ENCODE measurements around the gene REV1. TPM values are rescaled to one million over a fixed set of nuclear protein-coding genes. Genes with fewer than 3 reads are reported as not detected.

REV1 gene
- 33.9 TPM for total RNA-seq
- 10 to 100 TPM; 25.1 to 37.0 (median 30.1) TPM for polyA plus RNA-seq (ENCODE audit: insufficient read depth in 1 of 8, insufficient read length in 8 of 8, low replicate concordance in 1 of 8)
- long read RNA-seq, donor 1, result 0 reads
- long read RNA-seq, donor 2, result 0 reads
- long read RNA-seq, donor 3, full-length matches to known transcripts, result 1 of 1 reads
- long read RNA-seq, donor 3, partial matches to known transcripts, result 0 of 1 reads
- long read RNA-seq, donor 3, other reads (novel, unspliced or antisense), result 0 of 1 reads
- long read RNA-seq, donor 4, full-length matches to known transcripts, result 1 of 1 reads
- long read RNA-seq, donor 4, partial matches to known transcripts, result 0 of 1 reads
- long read RNA-seq, donor 4, other reads (novel, unspliced or antisense), result 0 of 1 reads
- long read RNA-seq, donor 5, partial matches to known transcripts, result 5 of 10 reads
- long read RNA-seq, donor 5, other reads (novel, unspliced or antisense), result 0 of 10 reads
- long read RNA-seq, donor 6, full-length matches to known transcripts, result 6 of 6 reads
- long read RNA-seq, donor 6, partial matches to known transcripts, result 0 of 6 reads
- long read RNA-seq, donor 6, other reads (novel, unspliced or antisense), result 0 of 6 reads
- long read RNA-seq, donor 7, partial matches to known transcripts, result 0 of 1 reads
- long read RNA-seq, donor 7, other reads (novel, unspliced or antisense), result 0 of 1 reads
- long read RNA-seq, donor 8, partial matches to known transcripts, result 0 of 1 reads
- long read RNA-seq, donor 8, other reads (novel, unspliced or antisense), result 0 of 1 reads
- long read RNA-seq, donor 9, partial matches to known transcripts, result 9 of 11 reads
- long read RNA-seq, donor 9, other reads (novel, unspliced or antisense), result 0 of 11 reads
- long read RNA-seq, donor 10, partial matches to known transcripts, result 0 of 2 reads
- long read RNA-seq, donor 10, other reads (novel, unspliced or antisense), result 0 of 2 reads
- long read RNA-seq, donor 11, partial matches to known transcripts, result 0 of 2 reads
- long read RNA-seq, donor 11, other reads (novel, unspliced or antisense), result 0 of 2 reads

DNA sequence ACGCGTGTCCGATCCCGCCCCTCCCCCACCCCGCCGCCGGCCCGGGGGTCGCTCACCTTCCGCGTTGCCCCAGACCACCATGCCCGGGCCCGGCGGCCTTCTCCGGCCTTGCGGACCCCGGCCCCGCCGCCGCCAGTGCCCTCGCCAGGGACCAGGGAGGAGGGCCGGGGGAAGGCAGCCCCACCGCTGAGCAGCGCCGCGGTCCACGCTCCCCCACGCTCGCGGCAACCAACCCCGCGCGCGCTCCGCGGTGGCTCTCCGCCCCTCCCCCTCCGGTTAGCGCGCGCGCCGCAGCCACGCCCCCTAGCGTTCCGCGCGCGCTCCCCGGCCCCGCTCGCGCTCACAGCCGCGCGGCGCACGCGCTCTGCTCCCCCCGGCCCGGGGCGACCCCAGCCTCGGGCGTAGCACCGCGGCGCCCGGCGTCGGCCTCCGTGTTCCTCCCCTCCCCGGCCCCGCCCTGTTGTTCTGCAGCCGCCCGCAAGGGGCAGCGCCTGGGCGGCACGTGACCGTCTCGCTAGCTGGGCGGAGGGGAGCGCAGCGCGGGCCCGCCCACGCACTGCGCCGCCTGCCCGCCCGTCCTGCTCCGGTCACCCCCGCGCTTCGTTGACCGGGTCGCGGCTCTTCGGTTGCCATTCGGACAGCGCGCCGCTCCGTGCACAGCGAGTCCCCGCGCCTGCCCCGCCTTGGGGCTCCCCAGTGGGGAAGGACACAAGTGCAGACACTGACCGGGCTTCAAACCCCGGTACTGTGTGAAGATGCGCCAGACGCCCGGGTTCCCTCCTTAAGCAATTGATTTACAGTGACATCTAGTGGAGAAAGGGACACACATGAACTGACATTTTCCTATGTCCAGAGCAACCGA is at the start of gene REV1:
TSS of gene REV1 (minus strand) at position 257 of the 862 bp plus-strand sequence. CDS start 25,042 bp downstream, outside the sequence.
- peak within 1 kb of the TSS; percentile 88 for H3K4me3 ChIP-seq (ENCODE audit: low read length)
- peaks cover 11% of the 10 kb centered on the region for H3K4me1 ChIP-seq (ENCODE audit: control insufficient read depth, insufficient read depth, low read length)
- DNase-seq, result peak; percentile 99
- under 1% methylated on average over 113 of the region's 113 CpGs for WGBS (ENCODE audit: insufficient coverage)
- no peaks in the 10 kb centered on the region for H3K9me3 ChIP-seq (replicated peaks; ENCODE audit: control insufficient read depth, low read depth, low read length)
- peaks cover 2% of the 10 kb centered on the region for H3K36me3 ChIP-seq (ENCODE audit: control insufficient read depth, insufficient read depth, low read length)
- no peaks in the 10 kb centered on the region for H3K27me3 ChIP-seq (ENCODE audit: control insufficient read depth, insufficient read depth, low read length)
- peak within 1 kb of the TSS; percentile 91 for H3K27ac ChIP-seq (ENCODE audit: low read length)

- WGBS (ENCODE audit: insufficient coverage), result no CpG with 5 or more reads among the region's 4 CpGs
- Histone ChIP-seq H3K27ac (ENCODE audit: low read length) (no peak overlapping the region), H3K9me3 (replicated peaks; ENCODE audit: control insufficient read depth, low read depth, low read length) (no peaks in the 10 kb centered on the region), H3K4me3 (ENCODE audit: low read length) (no peak overlapping the region), H3K36me3 (ENCODE audit: control insufficient read depth, insufficient read depth, low read length) (no peaks in the 10 kb centered on the region), H3K27me3 (ENCODE audit: control insufficient read depth, insufficient read depth, low read length) (no peaks in the 10 kb centered on the region), H3K4me1 (ENCODE audit: control insufficient read depth, insufficient read depth, low read length) (no peaks in the 10 kb centered on the region)
- DNase-seq, result no peak
These were observed 48.2 kb upstream of the REV1 start for GRCh38 chr2:99537910-99538485.

DNA sequence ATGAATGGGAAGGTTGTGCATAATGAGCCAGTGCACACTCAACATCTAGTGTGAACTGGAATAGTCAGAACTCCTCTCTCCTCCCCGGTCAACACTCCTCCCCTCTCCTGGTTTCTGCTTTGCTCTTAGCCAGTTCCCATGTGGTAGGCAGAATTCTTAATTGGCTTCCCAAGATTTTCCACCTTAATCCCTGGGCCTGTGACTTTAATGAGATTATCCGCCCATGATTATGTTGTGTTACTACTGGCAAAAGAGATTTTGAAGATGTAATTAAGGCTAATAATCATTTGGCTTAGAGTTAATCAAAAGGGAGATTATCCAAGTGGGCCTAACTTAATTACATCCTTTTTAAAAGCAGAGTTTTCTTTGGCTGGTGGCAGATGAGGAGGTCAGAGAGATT is 34.2 kb upstream of the REV1 start:
- no CpG with 5 or more reads among the region's 2 CpGs for WGBS (ENCODE audit: insufficient coverage)
- no peaks in the 10 kb centered on the region for H3K27me3 ChIP-seq (ENCODE audit: control insufficient read depth, insufficient read depth, low read length)

DNA sequence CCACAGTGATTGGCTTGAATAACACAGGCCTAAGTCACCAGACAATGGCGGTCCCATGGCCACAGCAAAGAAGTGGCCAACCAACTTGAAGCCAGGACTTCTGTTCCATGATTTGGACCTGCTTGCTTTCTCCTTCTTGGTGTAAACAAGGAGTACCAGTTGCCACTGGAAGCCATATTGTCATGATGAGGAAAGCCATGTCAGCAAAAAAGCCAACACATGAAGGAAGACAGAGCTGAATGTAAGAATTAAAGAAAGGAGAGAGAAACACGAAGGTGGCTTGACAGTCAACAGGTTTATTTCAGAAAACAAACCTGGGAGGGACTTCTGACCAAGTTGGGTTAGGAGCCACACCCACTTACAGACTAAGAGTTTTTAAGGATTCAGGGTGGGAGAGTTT is 32.3 kb upstream of the REV1 start:
- H3K36me3 ChIP-seq (ENCODE audit: control insufficient read depth, insufficient read depth, low read length), result no peaks in the 10 kb centered on the region
- H3K4me1 ChIP-seq (ENCODE audit: control insufficient read depth, insufficient read depth, low read length), result no peaks in the 10 kb centered on the region
- H3K9me3 ChIP-seq (replicated peaks; ENCODE audit: control insufficient read depth, low read depth, low read length), result no peaks in the 10 kb centered on the region
- H3K27me3 ChIP-seq (ENCODE audit: control insufficient read depth, insufficient read depth, low read length), result no peaks in the 10 kb centered on the region
- WGBS (ENCODE audit: insufficient coverage), result 84% methylated on average over 2 of the region's 2 CpGs
- DNase-seq, result no peak
- H3K4me3 ChIP-seq (ENCODE audit: low read length), result no peak overlapping the region
- no peak overlapping the region for H3K27ac ChIP-seq (ENCODE audit: low read length)

More for the DNA sequence above, 34.2 kb upstream of the REV1 start:
- Histone ChIP-seq H3K36me3 (ENCODE audit: control insufficient read depth, insufficient read depth, low read length) (no peaks in the 10 kb centered on the region), H3K27ac (ENCODE audit: low read length) (no peak overlapping the region), H3K4me3 (ENCODE audit: low read length) (no peak overlapping the region), H3K9me3 (replicated peaks; ENCODE audit: control insufficient read depth, low read depth, low read length) (no peaks in the 10 kb centered on the region), H3K4me1 (ENCODE audit: control insufficient read depth, insufficient read depth, low read length) (no peaks in the 10 kb centered on the region)
- no peak for DNase-seq

DNA sequence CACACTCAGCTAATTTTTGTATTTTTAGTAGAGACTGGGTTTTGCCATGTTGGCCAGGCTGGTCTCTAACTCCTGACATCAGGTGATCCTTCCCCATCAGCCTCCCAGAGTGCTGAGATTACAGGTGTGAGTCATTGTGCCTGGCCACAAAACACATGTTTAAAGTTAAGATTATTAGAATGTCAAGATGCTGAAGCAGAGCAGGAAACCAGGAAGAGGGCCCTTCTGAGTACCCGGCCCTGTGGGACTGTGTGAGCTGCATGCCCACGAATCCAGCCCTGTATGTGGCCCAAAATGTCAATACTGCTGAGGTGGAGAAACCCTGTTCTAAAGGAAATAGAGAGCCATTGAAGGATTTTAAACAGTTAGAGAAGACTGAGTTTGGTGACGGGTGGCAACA is 31.0 kb upstream of the REV1 start:
- Histone ChIP-seq H3K4me3 (ENCODE audit: low read length) (no peak overlapping the region), H3K9me3 (replicated peaks; ENCODE audit: control insufficient read depth, low read depth, low read length) (no peaks in the 10 kb centered on the region), H3K36me3 (ENCODE audit: control insufficient read depth, insufficient read depth, low read length) (no peaks in the 10 kb centered on the region), H3K4me1 (ENCODE audit: control insufficient read depth, insufficient read depth, low read length) (no peaks in the 10 kb centered on the region), H3K27me3 (ENCODE audit: control insufficient read depth, insufficient read depth, low read length) (no peaks in the 10 kb centered on the region), H3K27ac (ENCODE audit: low read length) (no peak overlapping the region)
- WGBS (ENCODE audit: insufficient coverage), result 54% methylated on average over 2 of the region's 3 CpGs
- no peak for DNase-seq

DNA sequence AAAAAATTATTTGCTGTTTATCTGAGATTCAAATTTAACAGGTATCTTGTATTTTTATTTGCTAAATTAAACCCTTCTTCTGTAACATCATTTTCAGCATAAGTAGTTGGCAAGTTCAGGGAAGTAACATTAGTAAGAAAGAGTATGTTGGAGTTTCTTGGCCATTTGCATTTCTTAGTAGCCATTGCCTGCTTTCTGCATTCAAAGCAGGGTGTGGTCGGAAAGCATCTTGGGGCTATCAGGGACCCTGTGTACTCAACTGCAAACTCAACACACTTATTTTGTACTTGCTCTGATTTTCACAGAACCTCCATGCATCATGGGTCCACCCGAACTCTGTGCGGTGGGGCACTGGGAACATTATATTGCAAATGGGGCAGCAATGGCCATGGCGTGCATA is 30.4 kb upstream of the REV1 start:
- no peak for DNase-seq
- no peaks in the 10 kb centered on the region for H3K9me3 ChIP-seq (replicated peaks; ENCODE audit: control insufficient read depth, low read depth, low read length)
- H3K27ac ChIP-seq (ENCODE audit: low read length), result no peak overlapping the region
- 97% methylated on average over 3 of the region's 4 CpGs for WGBS (ENCODE audit: insufficient coverage)
- H3K4me1 ChIP-seq (ENCODE audit: control insufficient read depth, insufficient read depth, low read length), result no peaks in the 10 kb centered on the region
- no peak overlapping the region for H3K4me3 ChIP-seq (ENCODE audit: low read length)
- no peaks in the 10 kb centered on the region for H3K27me3 ChIP-seq (ENCODE audit: control insufficient read depth, insufficient read depth, low read length)
- H3K36me3 ChIP-seq (ENCODE audit: control insufficient read depth, insufficient read depth, low read length), result no peaks in the 10 kb centered on the region

DNA sequence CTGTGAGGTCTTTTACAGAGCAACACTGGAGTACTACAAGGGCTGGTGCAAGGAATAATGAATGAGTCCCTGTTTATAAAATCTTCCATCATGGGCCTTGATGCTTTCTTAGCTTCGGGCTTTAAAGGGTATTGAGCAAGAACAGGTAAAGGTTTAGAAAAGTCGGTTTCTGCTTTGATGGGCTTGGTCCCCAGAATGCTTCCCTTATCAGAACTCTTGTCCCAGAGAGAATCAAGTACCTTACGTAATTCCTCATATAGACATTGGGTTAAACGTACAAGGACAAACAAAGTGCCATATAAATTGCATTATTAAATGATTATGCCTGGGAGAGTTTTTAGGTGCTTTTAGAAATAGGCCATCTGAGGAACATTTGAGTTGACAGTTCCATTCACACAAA is 24.5 kb upstream of the REV1 start:
- no peak overlapping the region for H3K27ac ChIP-seq (ENCODE audit: low read length)
- no peaks in the 10 kb centered on the region for H3K4me1 ChIP-seq (ENCODE audit: control insufficient read depth, insufficient read depth, low read length)
- no peak overlapping the region for H3K4me3 ChIP-seq (ENCODE audit: low read length)
- no peaks in the 10 kb centered on the region for H3K36me3 ChIP-seq (ENCODE audit: control insufficient read depth, insufficient read depth, low read length)
- no peaks in the 10 kb centered on the region for H3K9me3 ChIP-seq (replicated peaks; ENCODE audit: control insufficient read depth, low read depth, low read length)
- no peak for DNase-seq
- WGBS (ENCODE audit: insufficient coverage), result 60% methylated on average over 1 of the region's 4 CpGs
- no peaks in the 10 kb centered on the region for H3K27me3 ChIP-seq (ENCODE audit: control insufficient read depth, insufficient read depth, low read length)

- WGBS (ENCODE audit: insufficient coverage), result no CpG with 5 or more reads among the region's 1 CpG
- DNase-seq, result peak; percentile 93
- Histone ChIP-seq H3K9me3 (replicated peaks; ENCODE audit: control insufficient read depth, low read depth, low read length) (no peaks in the 10 kb centered on the region), H3K36me3 (ENCODE audit: control insufficient read depth, insufficient read depth, low read length) (no peaks in the 10 kb centered on the region), H3K4me3 (ENCODE audit: low read length) (no peak overlapping the region), H3K27me3 (ENCODE audit: control insufficient read depth, insufficient read depth, low read length) (no peaks in the 10 kb centered on the region), H3K4me1 (ENCODE audit: control insufficient read depth, insufficient read depth, low read length) (no peaks in the 10 kb centered on the region), H3K27ac (ENCODE audit: low read length) (peak overlapping the region; percentile 71)
These were observed 22.4 kb upstream of the REV1 start for GRCh38 chr2:99512181-99512591.

DNA sequence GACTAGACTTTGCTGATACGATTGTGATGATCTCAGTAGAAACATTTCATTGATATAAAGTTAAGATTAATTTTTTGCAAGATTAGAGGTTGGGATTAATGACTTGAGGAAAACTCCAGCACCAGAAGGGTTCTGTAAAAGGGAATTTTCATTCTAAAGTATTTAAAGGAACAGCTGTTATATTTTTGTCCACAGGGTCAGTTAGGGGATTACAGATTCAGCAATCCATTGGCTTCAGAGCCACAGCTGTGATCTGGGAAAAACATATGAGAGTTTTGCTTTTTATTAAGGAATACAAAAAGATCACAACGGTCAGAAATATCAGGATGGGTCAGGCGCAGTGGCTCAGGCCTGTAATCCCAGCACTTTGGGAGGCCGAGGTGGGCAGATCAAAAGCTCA is 19.6 kb upstream of the REV1 start:
- WGBS (ENCODE audit: insufficient coverage), result 12% methylated on average over 3 of the region's 4 CpGs
- H3K9me3 ChIP-seq (replicated peaks; ENCODE audit: control insufficient read depth, low read depth, low read length), result no peaks in the 10 kb centered on the region
- H3K36me3 ChIP-seq (ENCODE audit: control insufficient read depth, insufficient read depth, low read length), result no peaks in the 10 kb centered on the region
- no peaks in the 10 kb centered on the region for H3K27me3 ChIP-seq (ENCODE audit: control insufficient read depth, insufficient read depth, low read length)
- DNase-seq, result peak; percentile 76
- no peak overlapping the region for H3K27ac ChIP-seq (ENCODE audit: low read length)
- no peak overlapping the region for H3K4me3 ChIP-seq (ENCODE audit: low read length)
- no peaks in the 10 kb centered on the region for H3K4me1 ChIP-seq (ENCODE audit: control insufficient read depth, insufficient read depth, low read length)

Measured in muscle of leg (tissue), 16 donors.